Prostate gland (tissue), 2 donors: ENCODE data around the gene JMJD1C. TPM values are rescaled to one million over a fixed set of nuclear protein-coding genes. Genes with fewer than 3 reads are reported as not detected.

Experiments
- DNase-seq: peaks from one replicate; pipeline ENCODE4 v3.0.0-alpha.2; 2019; ENCODE audit warnings: low spot score
- H3K27ac ChIP-seq, 2 donors: fragments of 200-600 bp; sonication (generic); 2 replicates each; pipeline ENCODE4 v1.5.1; 2017 to 2019
- H3K27me3 ChIP-seq: fragments of 200-600 bp; sonication (generic); replicated peaks from 2 replicates; pipeline ENCODE4 v1.5.1; 2019; ENCODE audit not compliant: insufficient read depth
- H3K36me3 ChIP-seq, 2 donors: fragments of 200-600 bp; sonication (generic); 1 replicate in 1 of 2; 2 replicates in 1 of 2; pipeline versions ENCODE4 v1.5.1 to v1.8.1; 2017 to 2019
- H3K4me1 ChIP-seq: fragments of 200-600 bp; sonication (generic); replicated peaks from 2 replicates; pipeline ENCODE4 v1.5.1; 2019
- H3K4me3 ChIP-seq, 2 donors: fragments of 200-600 bp; sonication (generic); 2 replicates each; pipeline ENCODE4 v1.5.1; 2017 to 2019
- H3K9me3 ChIP-seq: fragments of 200-600 bp; sonication (generic); 2 replicates; pipeline ENCODE4 v1.5.1; 2017
- CTCF ChIP-seq, 4 experiments: fragments of 200-600 bp in 2 of 4; fragments of 450-650 bp in 2 of 4; sonication (generic) in 2 of 4; IDR thresholded peaks; 1 replicate in 3 of 4; 2 replicates in 1 of 4; pipeline ENCODE4 v1.5.1; 2016 to 2019; ENCODE audit warnings: antibody characterized with exemption in 4 of 4, mild to moderate bottlenecking in 2 of 4, moderate library complexity in 2 of 4
- POLR2A ChIP-seq: fragments of 450-650 bp; IDR thresholded peaks from one replicate; pipeline ENCODE4 v1.6.1; 2016; ENCODE audit warnings: antibody characterized with exemption, mild to moderate bottlenecking
- POLR2AphosphoS5 ChIP-seq: sonication (generic); formaldehyde crosslinking; IDR thresholded peaks from one replicate; pipeline ENCODE4 v1.6.1; 2017; ENCODE audit warnings: antibody characterized with exemption
- WGBS: methylation state at CpG from one replicate; pipeline ENCODE4 v1.1.5; 2018; 5-methylcytosine and 5-hydroxymethylcytosine counted together
- intact Hi-C: fragments of 100-400 bp; cut with DNase I; formaldehyde crosslinking; loops from one replicate; pipeline ENCODE4 v1.14.2; 2022
- total RNA-seq, 2 donors: library from RNA; depleted of rRNA; stranded (reverse); fragments of >200 nt; gene quantifications; one replicate each; pipeline ENCODE4 v1.1.0, GENCODE V29; 2016

JMJD1C gene
- total RNA-seq, 2 donors from 2014 or later: 66.9 to 97.9 TPM

- under 1% methylated on average over 55 of the region's 55 CpGs for WGBS
- Histone ChIP-seq H3K4me3 (peak within 1 kb of the TSS; percentile 96 to 97), H3K27me3 (no peaks in the 10 kb centered on the region), H3K4me1 (no peaks in the 10 kb centered on the region), H3K36me3 (no peaks in the 10 kb centered on the region), H3K9me3 (no peaks in the 10 kb centered on the region), H3K27ac (peak within 1 kb of the TSS; percentile 90 to 93)
- intact Hi-C loops: loop anchor here (10.0 kb wide), 1 partner anchor 328 kb away; the partner anchor contains the start of gene ADO
- TF ChIP-seq CTCF (IDR thresholded peaks at IDR 0.05) (peak in 2 of 4 experiments; percentile 13 to 15), POLR2AphosphoS5 (peak; percentile 88), POLR2A (peak; percentile 97)
- peak; percentile 93 for DNase-seq
Measured at GRCh38 chr10:63133056-63133820, 332.5 kb downstream of the JMJD1C start, which contains the start of gene NRBF2. Gene NRBF2 (plus strand): TSS chr10:63133328. CDS start chr10:63133471, 143 bp downstream.

GRCh38 chr10:63132651-63133055, 333.1 kb downstream of the JMJD1C start:
- Histone ChIP-seq H3K4me1 (no peaks in the 10 kb centered on the region), H3K27me3 (no peaks in the 10 kb centered on the region), H3K27ac (peak overlapping the region; percentile 90 to 93), H3K9me3 (no peaks in the 10 kb centered on the region), H3K36me3 (no peaks in the 10 kb centered on the region), H3K4me3 (peak overlapping the region; percentile 96 to 97)
- 65% methylated on average over 6 of the region's 6 CpGs for WGBS
- no peak for TF ChIP-seq POLR2A
- no peak for TF ChIP-seq CTCF (IDR thresholded peaks at IDR 0.05)
- TF ChIP-seq POLR2AphosphoS5: no peak
- no peak for DNase-seq
- intact Hi-C loops: loop anchor here (10.0 kb wide), 1 partner anchor 328 kb away; the partner anchor contains the start of gene ADO

- Histone ChIP-seq H3K36me3 (no peaks in the 10 kb centered on the region), H3K27me3 (no peaks in the 10 kb centered on the region), H3K9me3 (no peaks in the 10 kb centered on the region), H3K4me3 (no peak overlapping the region), H3K27ac (no peak overlapping the region), H3K4me1 (no peaks in the 10 kb centered on the region)
- DNase-seq: no peak
- intact Hi-C loops: loop anchor here (10.0 kb wide), 1 partner anchor 325 kb away; the partner anchor contains the start of gene ADO
- WGBS: 86% methylated on average over 6 of the region's 6 CpGs
- TF ChIP-seq CTCF (IDR thresholded peaks at IDR 0.05) (no peak), POLR2AphosphoS5 (no peak), POLR2A (no peak)
Measured at GRCh38 chr10:63129888-63130287, 335.9 kb downstream of the JMJD1C start.

GRCh38 chr10:63128443-63128842, 337.3 kb downstream of the JMJD1C start:
- no peaks in the 10 kb centered on the region for H3K4me1 ChIP-seq
- H3K27me3 ChIP-seq: no peaks in the 10 kb centered on the region
- TF ChIP-seq POLR2A (no peak), POLR2AphosphoS5 (no peak), CTCF (IDR thresholded peaks at IDR 0.05) (no peak)
- no peak overlapping the region for H3K4me3 ChIP-seq
- no peak overlapping the region for H3K27ac ChIP-seq
- no peaks in the 10 kb centered on the region for H3K9me3 ChIP-seq
- WGBS: 63% methylated on average over 4 of the region's 4 CpGs
- no peak for DNase-seq
- no peaks in the 10 kb centered on the region for H3K36me3 ChIP-seq
- intact Hi-C loops: no loop called here
